Vagina (tissue), 2 donors: ENCODE data around the gene MYL5. TPM values are rescaled to one million over a fixed set of nuclear protein-coding genes. Genes with fewer than 3 reads are reported as not detected.

ENCODE experiments used
- DNase-seq, 2 donors: peaks; one replicate each; pipeline ENCODE4 v3.0.0-alpha.2; 2017; ENCODE audit errors: extremely low spot score in 2 of 2
- H3K27ac ChIP-seq: fragments of 200-600 bp; sonication (generic); one replicate; pipeline ENCODE4 v1.5.1; 2019
- H3K27me3 ChIP-seq: fragments of 200-600 bp; sonication (generic); one replicate; pipeline ENCODE4 v1.5.1; 2019
- H3K36me3 ChIP-seq, 2 donors: fragments of 200-600 bp; sonication (generic); one replicate each; pipeline ENCODE4 v1.5.1; 2017 to 2019
- H3K4me1 ChIP-seq: fragments of 200-600 bp; sonication (generic); one replicate; pipeline ENCODE4 v1.5.1; 2019
- H3K4me3 ChIP-seq, 2 donors: fragments of 200-600 bp; sonication (generic); 1 replicate in 1 of 2; 2 replicates in 1 of 2; pipeline ENCODE4 v1.5.1; 2016 to 2019
- H3K9me3 ChIP-seq: fragments of 200-600 bp; sonication (generic); one replicate; pipeline ENCODE4 v1.5.1; 2019
- CTCF ChIP-seq, 3 experiments: fragments of 450-650 bp in 2 of 3; fragments of 200-600 bp in 1 of 3; sonication (generic) in 1 of 3; IDR thresholded peaks; one replicate each; pipeline ENCODE4 v1.5.1; 2017 to 2019; ENCODE audit warnings: antibody characterized with exemption in 3 of 3, mild to moderate bottlenecking in 2 of 3, moderate library complexity in 2 of 3
- POLR2A ChIP-seq, 2 donors: fragments of 450-650 bp; IDR thresholded peaks; one replicate each; pipeline ENCODE4 v1.6.1; 2017; ENCODE audit warnings: antibody characterized with exemption in 2 of 2, mild to moderate bottlenecking in 2 of 2, moderate library complexity in 2 of 2
- POLR2AphosphoS5 ChIP-seq, 2 donors: sonication (generic); formaldehyde crosslinking; IDR thresholded peaks; one replicate each; pipeline ENCODE4 v1.9.0; 2017; ENCODE audit warnings: antibody characterized with exemption in 2 of 2, mild to moderate bottlenecking in 2 of 2, low read depth in 1 of 2; ENCODE audit not compliant: insufficient read depth in 1 of 2
- intact Hi-C: fragments of 100-400 bp; cut with DNase I; formaldehyde crosslinking; loops from one replicate; pipeline ENCODE4 v1.15.1; 2023
- total RNA-seq: library from RNA; depleted of rRNA; stranded (reverse); fragments of >200 nt; gene quantifications from one replicate; pipeline ENCODE4 v1.2.3, GENCODE V29; 2016

The MYL5 gene
- total RNA-seq, 1 donor from 2014 or later, result 3.4 TPM

- Histone ChIP-seq H3K27ac (no peak overlapping the region), H3K4me3 (no peak overlapping the region), H3K27me3 (no peaks in the 10 kb centered on the region), H3K36me3 (no peaks in the 10 kb centered on the region), H3K4me1 (peaks cover 37% of the 10 kb centered on the region), H3K9me3 (no peaks in the 10 kb centered on the region)
- no peak for TF ChIP-seq POLR2AphosphoS5 (IDR thresholded peaks at IDR 0.05; ENCODE audit: insufficient read depth in 1 of 2, low read depth in 1 of 2)
- no peak for TF ChIP-seq POLR2A (IDR thresholded peaks at IDR 0.05)
- TF ChIP-seq CTCF (IDR thresholded peaks at IDR 0.05), result no peak
- no peak for DNase-seq
- intact Hi-C loops, result no loop called here
Measured at GRCh38 chr4:712916-713632, 38.7 kb downstream of the MYL5 start.

- Histone ChIP-seq H3K27me3 (no peaks in the 10 kb centered on the region), H3K4me1 (peaks cover 28% of the 10 kb centered on the region), H3K36me3 (no peaks in the 10 kb centered on the region), H3K4me3 (no peak overlapping the region), H3K27ac (no peak overlapping the region), H3K9me3 (no peaks in the 10 kb centered on the region)
- intact Hi-C loops, result no loop called here
- DNase-seq, result no peak
- TF ChIP-seq POLR2AphosphoS5 (IDR thresholded peaks at IDR 0.05; ENCODE audit: insufficient read depth in 1 of 2, low read depth in 1 of 2) (no peak), CTCF (IDR thresholded peaks at IDR 0.05) (no peak), POLR2A (IDR thresholded peaks at IDR 0.05) (no peak)
Measured at GRCh38 chr4:714087-714486, 39.7 kb downstream of the MYL5 start.

GRCh38 chr4:717601-718320, 43.4 kb downstream of the MYL5 start:
- Histone ChIP-seq H3K9me3 (no peaks in the 10 kb centered on the region), H3K4me1 (peaks cover 41% of the 10 kb centered on the region), H3K27me3 (no peaks in the 10 kb centered on the region), H3K27ac (no peak overlapping the region), H3K4me3 (no peak overlapping the region), H3K36me3 (no peaks in the 10 kb centered on the region)
- intact Hi-C loops, result no loop called here
- no peak for TF ChIP-seq CTCF (IDR thresholded peaks at IDR 0.05)
- no peak for TF ChIP-seq POLR2AphosphoS5 (IDR thresholded peaks at IDR 0.05; ENCODE audit: insufficient read depth in 1 of 2, low read depth in 1 of 2)
- no peak for DNase-seq

GRCh38 chr4:718460-718859, 44.1 kb downstream of the MYL5 start:
- Histone ChIP-seq H3K9me3 (no peaks in the 10 kb centered on the region), H3K27me3 (no peaks in the 10 kb centered on the region), H3K27ac (no peak overlapping the region), H3K36me3 (peaks cover 0 to 6% of the 10 kb centered on the region in 2 donors), H3K4me1 (peaks cover 37% of the 10 kb centered on the region), H3K4me3 (no peak overlapping the region)
- no peak for DNase-seq
- TF ChIP-seq CTCF (IDR thresholded peaks at IDR 0.05) (no peak), POLR2A (IDR thresholded peaks at IDR 0.05) (no peak), POLR2AphosphoS5 (IDR thresholded peaks at IDR 0.05; ENCODE audit: insufficient read depth in 1 of 2, low read depth in 1 of 2) (no peak)
- intact Hi-C loops, result no loop called here
